HG02885 (cell line): ENCODE measurements around the gene MED22.

Experiments used
- ATAC-seq: cut with Tn5 transposase; IDR thresholded peaks from one replicate; pipeline ENCODE4 v1.9.1; 2021; ENCODE audit warnings: mild to moderate bottlenecking; ENCODE audit not compliant: unreplicated experiment, poor library complexity

MED22 gene

DNA sequence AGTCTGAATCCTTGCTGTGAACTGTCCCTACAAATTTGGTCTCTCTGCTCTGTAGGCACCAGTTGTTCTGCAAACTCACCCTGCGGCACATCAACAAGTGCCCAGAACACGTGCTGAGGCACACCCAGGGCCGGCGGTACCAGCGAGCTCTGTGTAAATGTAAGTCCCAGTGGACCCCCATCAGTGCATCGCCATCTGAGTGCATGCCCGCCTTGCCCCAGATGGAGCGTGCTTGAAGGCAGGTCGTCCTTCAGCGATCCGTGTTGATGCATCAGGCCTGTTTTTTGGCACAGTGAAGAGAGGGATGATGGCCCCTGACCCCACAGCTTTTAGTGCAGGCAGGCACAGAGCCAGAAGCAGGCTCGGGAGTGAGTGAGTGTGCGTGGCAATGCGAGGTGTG, 9.7 kb upstream of the MED22 start:
- no peak for ATAC-seq

DNA sequence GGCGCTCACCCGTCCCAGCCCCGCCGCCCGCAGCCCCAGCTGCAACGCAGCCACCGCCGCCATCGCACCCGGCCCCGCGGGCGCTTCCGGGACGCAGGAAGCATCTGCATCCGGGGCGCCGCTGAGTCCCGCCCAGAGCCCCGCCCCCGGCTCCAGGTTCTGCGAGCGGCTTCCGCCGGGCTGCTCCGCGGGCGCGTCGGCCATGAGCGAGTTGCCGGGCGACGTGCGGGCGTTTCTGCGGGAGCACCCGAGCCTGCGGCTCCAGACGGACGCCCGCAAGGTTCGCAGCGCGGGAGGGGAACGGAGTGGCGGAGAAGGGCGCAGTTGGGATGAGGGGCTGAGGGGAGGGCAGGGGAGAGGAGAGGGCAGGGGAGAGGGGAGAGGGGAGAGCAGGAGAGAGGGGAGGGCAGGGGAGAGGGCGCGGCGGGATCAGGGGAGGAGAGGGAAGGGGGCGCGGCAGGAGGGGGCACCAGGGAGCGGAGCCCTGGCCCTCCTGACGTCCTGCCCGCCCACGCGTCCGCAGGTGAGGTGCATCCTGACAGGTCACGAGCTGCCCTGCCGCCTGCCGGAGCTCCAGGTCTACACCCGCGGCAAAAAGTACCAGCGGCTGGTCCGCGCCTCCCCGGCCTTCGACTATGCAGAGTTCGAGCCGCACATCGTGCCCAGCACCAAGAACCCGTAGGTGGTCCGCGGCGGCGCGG, 8.6 kb upstream of the MED22 start, which contains the start of the genes SURF1 and SURF2:
Gene SURF1, minus strand, starts transcription at position 97 of the 701 bp plus-strand sequence. Its CDS starts 34 bp downstream, at position 63.
Gene SURF2, plus strand, starts transcription at position 160 of the 701 bp plus-strand sequence. Its CDS starts 43 bp downstream, at position 203.
- ATAC-seq, result peak; percentile 80

GRCh38 chr9:133355881-133356357, 8.0 kb upstream of the MED22 start:
- ATAC-seq, result peak; percentile 37

GRCh38 chr9:133354766-133355165, 6.8 kb upstream of the MED22 start:
- ATAC-seq, result no peak

DNA sequence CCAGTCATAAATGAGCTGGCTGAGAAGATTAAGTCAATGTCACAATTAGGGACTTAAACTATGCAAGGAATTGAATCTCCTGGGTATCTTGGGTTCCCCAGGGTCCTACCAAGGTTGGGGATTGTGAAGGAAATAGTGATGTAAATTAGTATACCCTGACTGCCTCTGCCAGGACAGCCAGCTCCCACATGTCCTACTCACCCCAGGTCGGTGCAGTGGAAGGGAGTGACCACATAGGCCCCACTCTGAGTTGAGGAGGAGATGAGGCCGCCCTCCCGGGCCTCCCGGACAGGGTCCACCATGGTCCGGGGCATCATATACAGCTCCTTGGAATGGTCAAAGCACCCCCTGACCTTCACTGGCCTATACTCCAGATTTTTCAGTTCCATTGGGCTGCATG, 5.6 kb upstream of the MED22 start:
- no peak for ATAC-seq

- ATAC-seq, result no peak
Observed at GRCh38 chr9:133352635-133353340, 4.9 kb upstream of the MED22 start.

GRCh38 chr9:133351908-133352634, 4.1 kb upstream of the MED22 start:
- no peak for ATAC-seq

DNA sequence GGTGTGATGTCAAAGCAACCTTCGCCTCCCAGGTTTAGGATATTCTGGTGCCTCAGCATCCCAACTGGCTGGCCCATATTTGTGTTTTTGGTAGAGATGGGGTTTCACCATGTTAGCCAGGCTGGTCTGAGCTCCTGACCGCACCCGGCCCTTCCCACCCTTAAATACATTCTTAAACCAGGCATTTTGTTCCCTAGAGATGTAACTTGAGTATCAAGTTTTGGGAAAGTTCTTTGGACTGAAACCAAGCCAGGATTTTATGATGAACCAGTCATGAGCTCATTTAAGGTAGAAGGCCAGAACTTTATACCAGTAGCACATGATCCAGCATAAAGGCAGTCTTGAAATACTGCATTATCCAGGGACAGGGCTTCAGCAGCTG, 3.6 kb upstream of the MED22 start:
- ATAC-seq, result no peak

GRCh38 chr9:133349965-133350616, 2.2 kb upstream of the MED22 start:
- ATAC-seq, result no peak

- ATAC-seq, result no peak
Observed at GRCh38 chr9:133348718-133349573, 1.0 kb upstream of the MED22 start.

DNA sequence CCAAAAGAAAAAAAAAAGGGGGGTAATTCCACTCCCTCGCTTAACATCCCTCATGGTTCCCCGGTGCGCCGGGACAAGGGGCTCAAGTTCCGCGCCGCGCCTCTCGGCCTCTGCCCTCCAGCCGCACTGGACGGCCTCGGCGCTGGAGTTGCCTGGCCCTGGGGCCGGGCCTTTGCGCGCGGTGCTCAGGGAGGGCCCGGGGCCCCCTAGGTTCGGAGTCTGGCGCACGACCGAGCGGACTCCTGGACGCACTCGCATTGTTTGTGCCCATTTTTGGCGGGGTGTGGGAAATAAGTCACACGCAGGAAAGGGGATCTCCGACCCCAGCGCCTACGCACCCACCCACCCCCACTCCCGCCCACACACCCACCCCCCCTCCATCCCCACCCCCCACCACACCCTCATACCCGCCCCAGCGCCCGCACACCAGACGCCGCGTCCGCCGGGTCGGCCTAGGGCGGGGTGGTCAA, 381 bp downstream of the MED22 start:
- peak; percentile 28 for ATAC-seq

GRCh38 chr9:133346021-133346785, 1.7 kb downstream of the MED22 start:
- no peak for ATAC-seq

GRCh38 chr9:133345596-133345995, 2.3 kb downstream of the MED22 start:
- ATAC-seq, result no peak

- ATAC-seq, result no peak
Observed at GRCh38 chr9:133344979-133345378, 3.0 kb downstream of the MED22 start.

DNA sequence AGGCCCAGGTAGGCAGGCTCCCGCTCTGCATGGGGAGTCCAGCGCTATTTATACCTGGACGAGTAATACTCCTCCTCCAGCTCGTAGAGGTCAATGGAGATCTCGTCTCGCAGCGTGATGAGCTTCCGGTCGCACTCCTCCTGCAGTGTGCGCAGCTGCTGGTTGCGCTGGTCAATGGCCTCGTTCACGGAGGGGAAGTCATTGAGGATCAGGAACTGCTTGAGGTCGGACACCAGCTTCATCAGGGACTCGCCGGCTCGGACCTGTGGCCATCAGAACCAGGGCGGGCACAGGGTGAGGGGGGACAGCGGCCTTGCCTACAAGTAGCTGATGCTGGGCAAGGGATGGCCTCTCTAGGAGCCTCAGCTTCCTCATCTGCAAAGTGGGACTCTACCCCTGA, 3.9 kb downstream of the MED22 start:
- no peak for ATAC-seq

GRCh38 chr9:133342570-133342969, 5.4 kb downstream of the MED22 start:
- ATAC-seq, result no peak

- no peak for ATAC-seq
Observed at GRCh38 chr9:133342069-133342406, 5.9 kb downstream of the MED22 start.

GRCh38 chr9:133341369-133342068, 6.4 kb downstream of the MED22 start:
- ATAC-seq, result no peak
